Measurements from ENCODE around the gene SLC37A2.
"Not testable (repeated sequence)": the region's sequence is repeated elsewhere in the genome, so short reads cannot be mapped to it uniquely, and the experiment has no call there.

Gene SLC37A2

GRCh38 chr11:125022551-125022950 lies 40.6 kb upstream of the SLC37A2 start:
- Histone ChIP-seq H3K27ac (ENCODE audit: low read depth, low read length) (no peak overlapping the region), H4K20me1 (ENCODE audit: control insufficient read depth, insufficient read depth, low read depth, low read length) (no peaks in the 10 kb centered on the region), H3K27me3 (ENCODE audit: control insufficient read depth, low read length) (no peaks in the 10 kb centered on the region), H3K4me2 (ENCODE audit: low read length) (no peak overlapping the region), H3K79me2 (ENCODE audit: control insufficient read depth, low read length) (no peaks in the 10 kb centered on the region), H3K4me1 (ENCODE audit: control insufficient read depth, low read length) (no peaks in the 10 kb centered on the region), H3K9me2 (replicated peaks; ENCODE audit: control insufficient read depth, low read length) (no peaks in the 10 kb centered on the region), H3K9me3 (ENCODE audit: control insufficient read depth, insufficient read depth, low read length) (no peaks in the 10 kb centered on the region), H3F3A (ENCODE audit: control insufficient read depth, insufficient read depth) (no peaks in the 10 kb centered on the region), H3K36me3 (ENCODE audit: control insufficient read depth, low read length) (no peaks in the 10 kb centered on the region), H3K4me3 (ENCODE audit: low read length) (no peak overlapping the region)
- TF ChIP-seq, protein P1, sequence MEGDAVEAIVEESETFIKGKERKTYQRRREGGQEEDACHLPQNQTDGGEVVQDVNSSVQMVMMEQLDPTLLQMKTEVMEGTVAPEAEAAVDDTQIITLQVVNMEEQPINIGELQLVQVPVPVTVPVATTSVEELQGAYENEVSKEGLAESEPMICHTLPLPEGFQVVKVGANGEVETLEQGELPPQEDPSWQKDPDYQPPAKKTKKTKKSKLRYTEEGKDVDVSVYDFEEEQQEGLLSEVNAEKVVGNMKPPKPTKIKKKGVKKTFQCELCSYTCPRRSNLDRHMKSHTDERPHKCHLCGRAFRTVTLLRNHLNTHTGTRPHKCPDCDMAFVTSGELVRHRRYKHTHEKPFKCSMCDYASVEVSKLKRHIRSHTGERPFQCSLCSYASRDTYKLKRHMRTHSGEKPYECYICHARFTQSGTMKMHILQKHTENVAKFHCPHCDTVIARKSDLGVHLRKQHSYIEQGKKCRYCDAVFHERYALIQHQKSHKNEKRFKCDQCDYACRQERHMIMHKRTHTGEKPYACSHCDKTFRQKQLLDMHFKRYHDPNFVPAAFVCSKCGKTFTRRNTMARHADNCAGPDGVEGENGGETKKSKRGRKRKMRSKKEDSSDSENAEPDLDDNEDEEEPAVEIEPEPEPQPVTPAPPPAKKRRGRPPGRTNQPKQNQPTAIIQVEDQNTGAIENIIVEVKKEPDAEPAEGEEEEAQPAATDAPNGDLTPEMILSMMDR (IDR thresholded peaks at IDR 0.05; ENCODE audit: low read depth, low read length, poor library complexity, severe bottlenecking) = no peak
- TF ChIP-seq EZH2phosphoT487 (IDR thresholded peaks at IDR 0.05; ENCODE audit: borderline replicate concordance, low read length) = no peak

DNA sequence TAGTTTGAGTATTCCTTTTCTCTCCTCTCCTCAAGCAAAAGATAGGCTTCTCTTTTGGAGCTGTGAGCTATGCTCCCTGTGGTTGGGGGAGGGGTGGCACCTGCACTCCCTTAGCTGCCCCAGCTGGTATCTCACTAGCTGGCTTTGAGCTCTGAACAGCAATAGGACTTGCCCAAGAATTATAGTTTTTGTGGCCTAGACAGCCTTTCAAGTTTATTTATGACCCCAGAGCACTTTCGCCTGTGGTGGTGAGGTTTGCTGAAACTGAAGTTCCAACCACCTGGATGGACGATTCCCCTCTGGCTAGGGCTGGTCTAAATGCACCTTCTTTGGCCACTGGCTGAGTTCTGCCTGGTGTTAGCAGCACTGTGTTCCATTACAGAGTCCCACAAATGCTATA lies 37.1 kb upstream of the SLC37A2 start:
- Histone ChIP-seq H3K27me3 (ENCODE audit: control insufficient read depth, low read length) (no peaks in the 10 kb centered on the region), H3K79me2 (ENCODE audit: control insufficient read depth, low read length) (no peaks in the 10 kb centered on the region), H3F3A (ENCODE audit: control insufficient read depth, insufficient read depth) (no peaks in the 10 kb centered on the region), H3K4me2 (ENCODE audit: low read length) (no peak overlapping the region), H4K20me1 (ENCODE audit: control insufficient read depth, insufficient read depth, low read depth, low read length) (no peaks in the 10 kb centered on the region), H3K9me3 (ENCODE audit: control insufficient read depth, insufficient read depth, low read length) (no peaks in the 10 kb centered on the region), H3K9me2 (replicated peaks; ENCODE audit: control insufficient read depth, low read length) (no peaks in the 10 kb centered on the region), H3K4me3 (ENCODE audit: low read length) (no peak overlapping the region), H3K27ac (ENCODE audit: low read depth, low read length) (no peak overlapping the region), H3K4me1 (ENCODE audit: control insufficient read depth, low read length) (no peaks in the 10 kb centered on the region), H3K36me3 (ENCODE audit: control insufficient read depth, low read length) (no peaks in the 10 kb centered on the region)
- no peak for TF ChIP-seq EZH2phosphoT487 (IDR thresholded peaks at IDR 0.05; ENCODE audit: borderline replicate concordance, low read length)
- TF ChIP-seq, protein P1 (IDR thresholded peaks at IDR 0.05; ENCODE audit: low read depth, low read length, poor library complexity, severe bottlenecking) = no peak

GRCh38 chr11:125029431-125029830 lies 33.7 kb upstream of the SLC37A2 start:
- not testable (repeated sequence) for H3K79me2 ChIP-seq (ENCODE audit: control insufficient read depth, low read length); H3K4me2 ChIP-seq (ENCODE audit: low read length); H3K36me3 ChIP-seq (ENCODE audit: control insufficient read depth, low read length); H3K9me2 ChIP-seq (replicated peaks; ENCODE audit: control insufficient read depth, low read length); H4K20me1 ChIP-seq (ENCODE audit: control insufficient read depth, insufficient read depth, low read depth, low read length); H3K27ac ChIP-seq (ENCODE audit: low read depth, low read length); H3K27me3 ChIP-seq (ENCODE audit: control insufficient read depth, low read length); H3F3A ChIP-seq (ENCODE audit: control insufficient read depth, insufficient read depth); H3K9me3 ChIP-seq (ENCODE audit: control insufficient read depth, insufficient read depth, low read length); H3K4me1 ChIP-seq (ENCODE audit: control insufficient read depth, low read length); H3K4me3 ChIP-seq (ENCODE audit: low read length)

DNA sequence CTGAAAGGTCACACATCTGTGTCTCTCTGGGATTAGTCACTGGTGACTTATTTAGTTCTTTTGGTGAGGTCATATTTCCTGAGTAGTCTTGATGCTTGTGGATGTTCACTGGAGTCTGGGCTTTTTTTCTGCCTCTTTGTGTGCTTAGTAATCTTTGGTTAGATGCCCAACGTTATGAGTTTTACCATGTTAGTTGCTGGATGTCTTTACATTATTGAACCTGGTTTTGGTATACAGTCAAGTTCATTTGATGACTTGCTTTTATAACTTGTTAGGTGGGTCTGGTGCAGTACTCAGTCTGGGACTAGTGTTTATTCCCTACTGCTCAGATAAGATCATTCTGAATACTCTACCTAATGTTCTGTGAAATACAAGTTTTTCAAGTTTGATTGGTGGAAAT lies 26.2 kb upstream of the SLC37A2 start:
- Histone ChIP-seq H3K4me2 (ENCODE audit: low read length) (no peak overlapping the region), H3K4me1 (ENCODE audit: control insufficient read depth, low read length) (no peaks in the 10 kb centered on the region), H4K20me1 (ENCODE audit: control insufficient read depth, insufficient read depth, low read depth, low read length) (no peaks in the 10 kb centered on the region), H3K27me3 (ENCODE audit: control insufficient read depth, low read length) (no peaks in the 10 kb centered on the region), H3K27ac (ENCODE audit: low read depth, low read length) (no peak overlapping the region), H3K4me3 (ENCODE audit: low read length) (no peak overlapping the region), H3K36me3 (ENCODE audit: control insufficient read depth, low read length) (0 out of 2 replicates have a peak, but pooled peaks cover 4% of the 10 kb centered on the region), H3K9me2 (replicated peaks; ENCODE audit: control insufficient read depth, low read length) (no peaks in the 10 kb centered on the region), H3F3A (ENCODE audit: control insufficient read depth, insufficient read depth) (no peaks in the 10 kb centered on the region), H3K79me2 (ENCODE audit: control insufficient read depth, low read length) (no peaks in the 10 kb centered on the region), H3K9me3 (ENCODE audit: control insufficient read depth, insufficient read depth, low read length) (no peaks in the 10 kb centered on the region)
- TF ChIP-seq, protein P1 (IDR thresholded peaks at IDR 0.05; ENCODE audit: low read depth, low read length, poor library complexity, severe bottlenecking) = no peak
- TF ChIP-seq EZH2phosphoT487 (IDR thresholded peaks at IDR 0.05; ENCODE audit: borderline replicate concordance, low read length) = no peak
